Fibroblast of the aortic adventitia (primary cell): Measurements from ENCODE around the gene PSMD11. TPM values are rescaled to one million over a fixed set of nuclear protein-coding genes. Genes with fewer than 3 reads are reported as not detected.

ENCODE experiments used
- DNase-seq: peaks from one replicate; pipeline ENCODE4 v3.0.0-alpha.2; 2010; ENCODE audit warnings: low read depth
- H3K4me3 ChIP-seq: 2 replicates; pipeline ENCODE4 v1.5.1; 2011; ENCODE audit warnings: low read depth, mild to moderate bottlenecking, control low read depth, low read length, moderate library complexity
- total RNA-seq: library from RNA; depleted of rRNA; stranded (reverse); fragments of >200 nt; gene quantifications from 2 replicates; pipeline ENCODE4 v1.2.3, GENCODE V29; 2012; ENCODE audit warnings: low replicate concordance
- TF ChIP-seq, protein P1 (sequence below): IDR thresholded peaks from 2 replicates; pipeline ENCODE4 v1.5.1; 2011; ENCODE audit warnings: mild to moderate bottlenecking, low read length, control low read depth, inconsistent platforms; ENCODE audit not compliant: insufficient read depth

Gene PSMD11
- total RNA-seq, 1 donor: 78.2 TPM

DNA sequence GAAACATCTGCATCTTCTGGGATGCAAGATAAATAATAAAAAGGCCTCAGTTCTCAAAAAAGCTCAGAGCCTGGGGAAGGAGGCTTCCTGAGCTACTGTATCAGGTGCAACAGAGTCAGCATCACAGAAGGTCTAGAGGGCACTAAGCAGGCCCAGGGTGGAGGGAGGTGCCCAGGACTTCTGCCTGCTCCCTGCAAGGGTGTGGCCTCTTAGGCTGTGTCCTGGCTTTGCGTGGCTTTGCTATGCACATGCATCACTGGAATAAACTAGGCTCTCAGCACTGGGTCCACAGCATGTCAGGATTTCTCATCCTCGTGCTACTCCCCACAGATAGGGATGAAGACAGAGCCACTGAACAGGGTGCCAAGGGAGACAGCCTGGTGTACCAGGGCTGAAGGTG, 68.0 kb downstream of the PSMD11 start:
- TF ChIP-seq, protein P1, sequence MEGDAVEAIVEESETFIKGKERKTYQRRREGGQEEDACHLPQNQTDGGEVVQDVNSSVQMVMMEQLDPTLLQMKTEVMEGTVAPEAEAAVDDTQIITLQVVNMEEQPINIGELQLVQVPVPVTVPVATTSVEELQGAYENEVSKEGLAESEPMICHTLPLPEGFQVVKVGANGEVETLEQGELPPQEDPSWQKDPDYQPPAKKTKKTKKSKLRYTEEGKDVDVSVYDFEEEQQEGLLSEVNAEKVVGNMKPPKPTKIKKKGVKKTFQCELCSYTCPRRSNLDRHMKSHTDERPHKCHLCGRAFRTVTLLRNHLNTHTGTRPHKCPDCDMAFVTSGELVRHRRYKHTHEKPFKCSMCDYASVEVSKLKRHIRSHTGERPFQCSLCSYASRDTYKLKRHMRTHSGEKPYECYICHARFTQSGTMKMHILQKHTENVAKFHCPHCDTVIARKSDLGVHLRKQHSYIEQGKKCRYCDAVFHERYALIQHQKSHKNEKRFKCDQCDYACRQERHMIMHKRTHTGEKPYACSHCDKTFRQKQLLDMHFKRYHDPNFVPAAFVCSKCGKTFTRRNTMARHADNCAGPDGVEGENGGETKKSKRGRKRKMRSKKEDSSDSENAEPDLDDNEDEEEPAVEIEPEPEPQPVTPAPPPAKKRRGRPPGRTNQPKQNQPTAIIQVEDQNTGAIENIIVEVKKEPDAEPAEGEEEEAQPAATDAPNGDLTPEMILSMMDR: no peak
- no peak overlapping the region for H3K4me3 ChIP-seq
- DNase-seq: no peak

DNA sequence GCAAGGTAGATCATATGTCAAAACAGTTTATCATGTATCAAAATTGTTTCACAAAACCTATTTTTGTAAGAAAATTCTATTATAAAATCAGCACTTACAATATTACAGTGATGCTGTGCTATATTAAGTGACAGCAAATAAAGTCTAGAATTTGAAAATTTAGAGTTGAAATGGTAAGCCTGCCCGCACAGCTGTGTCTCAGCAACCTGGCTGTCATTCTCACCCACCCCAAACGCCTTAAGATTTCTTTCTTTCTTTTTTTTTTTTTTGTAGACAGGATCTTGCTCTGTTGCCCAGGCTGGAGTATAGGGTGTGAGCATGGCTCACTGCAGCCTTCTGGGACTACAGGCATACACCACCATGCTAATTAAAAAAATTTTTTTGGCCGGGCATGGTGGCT, 69.3 kb downstream of the PSMD11 start:
- no peak for DNase-seq
- no peak overlapping the region for H3K4me3 ChIP-seq
- TF ChIP-seq, protein P1: no peak

DNA sequence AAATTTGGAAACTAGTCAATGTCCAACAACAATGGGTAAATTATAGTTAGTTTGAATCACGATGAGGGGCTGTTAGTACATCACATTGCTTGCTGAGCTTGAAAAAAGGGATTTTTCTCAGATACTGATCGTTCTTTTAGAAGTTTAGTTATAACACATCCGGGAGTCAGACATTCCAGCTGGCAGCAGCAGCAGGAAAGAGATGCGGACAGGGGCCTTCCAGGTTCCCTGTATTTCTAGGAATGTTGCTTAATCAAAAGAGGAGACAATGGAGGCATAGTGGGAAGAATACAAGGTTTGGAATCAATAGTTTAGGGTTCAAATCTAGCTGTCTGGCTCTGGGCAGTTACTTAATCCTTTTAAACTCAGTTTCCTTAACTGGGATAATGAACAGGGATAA, 70.3 kb downstream of the PSMD11 start:
- no peak overlapping the region for H3K4me3 ChIP-seq
- TF ChIP-seq, protein P1: no peak
- DNase-seq: no peak

DNA sequence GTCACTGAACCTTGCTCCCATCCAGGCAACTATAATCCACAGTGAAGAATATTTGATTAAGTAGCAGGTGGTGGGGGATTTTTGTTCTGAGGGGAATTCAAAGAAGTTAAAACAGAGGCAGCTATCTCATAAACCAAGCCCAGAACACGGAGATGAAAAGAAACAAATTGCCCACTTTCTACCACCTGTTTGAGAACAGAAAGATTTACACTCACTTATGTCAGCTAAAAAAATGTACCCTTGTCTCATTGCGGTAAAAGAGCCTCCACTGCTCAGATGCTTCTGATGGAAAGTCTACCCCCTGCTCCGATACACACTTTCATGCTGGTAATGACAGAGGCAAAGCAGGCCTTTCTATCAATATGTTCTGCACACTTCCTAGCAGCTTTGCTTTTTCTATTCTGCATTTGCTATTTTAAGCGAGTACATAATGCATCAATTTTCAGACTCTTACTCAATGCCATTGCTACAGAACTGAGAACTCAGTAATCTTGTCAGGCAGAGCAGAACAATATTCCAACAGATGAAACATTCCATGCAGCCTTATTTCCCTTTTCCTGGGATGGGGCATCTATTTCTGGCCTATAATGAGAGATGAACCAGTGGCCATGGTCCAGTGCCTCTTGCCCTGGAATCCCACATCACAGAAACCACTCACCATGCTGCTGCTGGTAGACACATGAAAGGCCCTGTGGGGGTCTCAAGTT, 71.5 kb downstream of the PSMD11 start:
- TF ChIP-seq, protein P1: no peak
- no peak overlapping the region for H3K4me3 ChIP-seq
- no peak for DNase-seq

DNA sequence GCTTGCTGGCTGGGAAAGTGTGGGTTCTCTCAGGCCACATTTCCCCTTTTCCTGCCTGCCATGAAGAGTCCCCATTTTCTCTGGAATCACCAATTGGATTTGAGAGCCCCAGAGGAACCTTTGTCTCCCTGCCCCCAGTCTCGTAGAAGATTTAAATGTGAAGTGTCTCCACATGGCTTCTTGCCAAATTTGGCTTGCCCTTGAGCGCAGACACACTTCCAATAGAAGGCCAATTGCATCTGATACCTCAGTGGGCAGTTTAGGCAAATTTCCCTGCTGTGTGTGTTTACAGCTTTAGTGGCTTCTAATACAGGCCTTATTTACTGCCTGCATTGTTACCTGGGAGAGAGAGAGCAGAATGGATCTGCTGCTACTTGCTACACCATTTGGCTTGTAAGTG, 72.1 kb downstream of the PSMD11 start:
- no peak for DNase-seq
- no peak overlapping the region for H3K4me3 ChIP-seq
- TF ChIP-seq, protein P1: no peak

DNA sequence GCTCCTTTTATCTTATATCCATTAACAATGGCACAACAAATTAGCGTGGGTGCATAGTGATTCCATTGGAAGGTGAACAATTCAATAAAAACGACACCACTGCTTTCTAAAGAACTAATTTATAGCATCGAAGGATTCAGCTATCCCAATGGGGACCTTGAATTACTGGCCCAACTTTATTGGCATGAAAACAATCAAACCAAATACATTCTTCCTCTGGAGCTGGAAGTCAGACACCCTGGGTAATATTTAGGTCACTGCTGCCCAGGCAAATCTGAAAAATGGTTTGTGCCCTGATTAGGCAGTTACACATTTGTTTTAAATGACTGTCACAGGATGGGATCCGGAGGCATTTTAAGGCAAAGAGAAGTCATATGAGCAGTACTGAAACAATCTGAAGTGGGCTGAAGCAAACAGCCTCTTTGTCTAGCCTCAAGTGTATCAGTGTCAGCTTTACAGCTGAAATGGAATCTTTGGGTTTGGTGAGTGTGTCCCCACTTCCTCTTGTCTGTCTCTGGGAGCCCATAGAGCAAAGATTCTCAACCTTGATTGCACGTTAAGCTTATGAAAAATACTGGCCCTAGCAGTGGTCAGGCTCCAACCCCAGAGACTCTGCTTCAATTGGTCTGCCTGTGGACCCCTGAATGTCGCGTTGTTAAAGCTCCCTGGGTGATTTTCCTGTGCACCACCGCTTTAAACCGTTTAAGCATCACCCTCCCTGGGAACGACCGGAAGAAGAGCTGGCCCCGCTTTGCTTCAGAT, 72.8 kb downstream of the PSMD11 start:
- no peak for DNase-seq
- no peak overlapping the region for H3K4me3 ChIP-seq
- TF ChIP-seq, protein P1: no peak
